ENCODE data around the gene ATP10B.

- TF ChIP-seq CTCF (conservative IDR thresholded peaks at IDR 0.05; ENCODE audit: low read length) (no peak), EZH2phosphoT487 (IDR thresholded peaks at IDR 0.05; ENCODE audit: borderline replicate concordance, low read depth, low read length) (no peak)
These were observed 18.2 kb downstream of the ATP10B start for GRCh38 chr5:160833806-160834205.
